Measurements from ENCODE around the gene NDUFAF5.
A peak's percentile ranks its signal among the peaks of the same experiment; 100 is the strongest.

Gene NDUFAF5

DNA sequence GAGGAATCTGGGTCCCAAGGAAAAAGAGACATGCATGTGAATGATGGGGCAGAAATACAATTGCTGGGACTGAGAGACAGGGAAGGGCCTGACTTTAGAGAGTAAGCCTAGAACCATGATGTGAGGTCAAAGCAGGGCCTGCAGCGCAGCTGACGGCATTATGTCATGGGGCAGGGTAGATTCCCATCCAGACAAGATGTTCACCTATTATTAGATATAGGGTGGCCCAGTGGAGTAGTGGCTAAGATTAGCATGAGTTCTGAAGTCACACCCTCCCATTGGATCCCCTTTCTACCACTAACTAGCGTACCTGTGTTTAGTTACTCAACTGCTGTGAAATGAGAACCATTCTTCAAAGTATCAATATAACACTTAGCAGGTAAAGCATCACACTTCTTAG, 39.6 kb downstream of the NDUFAF5 start:
- DNase-seq = no peak

DNA sequence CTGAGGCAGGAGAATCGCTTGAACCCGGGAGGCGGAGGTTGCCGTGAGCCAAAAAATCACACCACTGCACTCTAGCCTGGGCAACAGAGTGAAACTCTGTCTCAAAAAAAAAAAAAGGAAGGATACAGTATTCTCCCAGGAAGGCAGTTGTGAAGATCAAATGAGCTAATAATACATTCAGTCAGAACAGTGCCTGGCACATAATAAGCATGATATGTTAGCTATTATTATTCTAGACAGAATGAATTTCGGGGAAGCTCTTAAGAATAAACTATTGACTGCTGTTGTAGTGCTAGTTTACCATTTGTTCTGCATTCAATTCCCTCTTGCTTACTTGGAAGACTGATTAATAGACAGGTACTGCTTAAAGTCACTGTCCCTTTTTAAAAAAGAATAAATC, 40.6 kb downstream of the NDUFAF5 start:
- DNase-seq = no peak

DNA sequence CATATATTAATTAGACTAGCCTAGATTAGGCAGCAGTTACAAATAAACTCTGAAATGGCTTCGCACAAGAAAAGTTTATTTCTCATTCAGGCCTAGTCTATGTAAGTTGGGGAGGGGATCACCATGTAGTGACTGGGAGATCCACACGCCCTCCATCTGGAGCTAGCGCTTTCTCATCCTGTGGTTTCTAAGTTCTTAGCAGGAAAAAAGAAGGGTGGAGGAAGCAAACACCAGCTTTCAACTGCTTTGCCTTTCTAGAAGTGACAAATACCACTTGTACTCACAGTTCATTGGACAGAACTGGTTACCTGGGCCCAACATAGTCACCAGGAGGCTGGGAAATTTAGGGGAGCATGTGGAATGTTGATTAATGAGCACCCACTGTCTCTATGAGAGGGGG, 46.6 kb downstream of the NDUFAF5 start:
- no peak for DNase-seq

GRCh38 chr20:13838664-13839063, 53.8 kb downstream of the NDUFAF5 start:
- DNase-seq = no peak

DNA sequence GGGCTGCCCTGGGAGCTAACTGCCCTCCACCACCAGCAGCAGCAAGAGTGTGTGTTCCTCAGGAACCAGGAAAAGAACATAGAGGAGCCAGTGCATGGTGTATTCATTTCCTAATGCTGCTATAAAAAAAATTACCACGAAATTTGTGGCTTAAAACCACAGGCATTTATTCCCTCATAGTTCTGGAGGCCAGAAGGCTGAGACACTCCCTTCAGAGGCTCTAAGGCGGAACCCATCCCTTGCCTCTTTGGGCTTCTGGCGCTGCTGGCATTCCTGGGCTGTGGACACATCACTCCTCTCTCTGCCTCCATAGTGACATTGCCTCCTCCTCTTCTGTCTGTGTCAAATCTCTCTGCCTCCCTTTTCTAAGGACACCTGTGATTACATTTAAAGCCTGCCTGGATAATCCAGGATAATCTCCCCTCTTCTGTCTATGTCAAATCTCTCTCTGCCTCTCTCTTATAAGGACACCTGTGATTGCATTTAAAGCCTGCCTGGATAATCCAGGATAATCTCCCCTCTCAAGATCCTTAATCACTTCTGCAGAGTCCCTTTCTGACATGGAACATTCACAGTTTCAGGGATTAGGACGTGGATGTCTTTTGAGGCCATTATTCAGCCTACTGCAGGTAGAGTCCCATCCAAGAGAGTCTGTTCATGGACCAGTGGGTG, 54.7 kb downstream of the NDUFAF5 start:
- DNase-seq = no peak

GRCh38 chr20:13840093-13840465, 55.3 kb downstream of the NDUFAF5 start:
- DNase-seq = no peak

- no peak for DNase-seq
Observed at GRCh38 chr20:13841206-13841605, 56.4 kb downstream of the NDUFAF5 start.

- DNase-seq = no peak
Observed at GRCh38 chr20:13844296-13844695, 59.5 kb downstream of the NDUFAF5 start.

DNA sequence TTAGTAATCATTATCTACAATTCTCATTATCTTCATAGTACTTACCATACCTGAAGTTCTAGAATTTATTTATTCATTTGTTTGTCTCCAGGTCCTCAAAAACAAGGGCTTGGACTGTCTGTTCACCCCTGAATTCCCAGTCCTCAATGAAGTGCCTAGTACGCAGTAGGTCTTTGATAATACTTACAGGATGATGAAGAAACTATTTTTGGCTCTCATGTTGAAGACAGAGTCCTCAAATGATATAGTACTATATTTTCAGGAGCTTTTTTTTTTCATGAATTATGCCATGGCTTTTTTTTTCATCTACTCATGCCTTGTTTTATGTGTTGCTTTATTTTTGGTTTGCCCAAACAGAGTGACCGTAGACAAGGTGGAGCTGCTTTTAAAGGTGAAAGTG, 66.5 kb downstream of the NDUFAF5 start:
- DNase-seq = no peak

GRCh38 chr20:13852306-13852705, 67.5 kb downstream of the NDUFAF5 start:
- DNase-seq = no peak

GRCh38 chr20:13855613-13856012, 70.8 kb downstream of the NDUFAF5 start:
- DNase-seq = no peak

DNA sequence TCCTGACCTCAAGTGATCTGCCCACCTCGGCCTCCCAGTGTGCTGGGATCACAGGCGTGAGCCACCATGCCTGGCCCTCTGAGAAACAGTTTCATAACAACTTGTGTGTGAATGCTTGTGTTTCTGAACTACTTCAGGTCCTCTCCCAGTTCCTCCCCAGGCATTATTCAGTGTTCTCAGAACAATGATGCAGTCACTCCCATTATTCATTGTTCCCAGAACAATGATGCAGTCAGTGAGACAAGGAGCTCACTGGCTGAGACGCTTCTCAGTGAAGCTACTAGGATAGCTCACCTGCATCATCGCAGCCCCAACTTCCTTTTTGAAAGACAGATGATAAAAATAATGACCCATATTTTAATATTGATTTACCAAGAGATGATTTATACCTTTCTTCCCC, 71.5 kb downstream of the NDUFAF5 start:
- peak in 5 of 14 donors; percentile 11 to 46 (median 15) for DNase-seq

GRCh38 chr20:13857304-13857703, 72.5 kb downstream of the NDUFAF5 start:
- peak in 10 of 14 donors; percentile 6 to 53 (median 20) for DNase-seq

DNA sequence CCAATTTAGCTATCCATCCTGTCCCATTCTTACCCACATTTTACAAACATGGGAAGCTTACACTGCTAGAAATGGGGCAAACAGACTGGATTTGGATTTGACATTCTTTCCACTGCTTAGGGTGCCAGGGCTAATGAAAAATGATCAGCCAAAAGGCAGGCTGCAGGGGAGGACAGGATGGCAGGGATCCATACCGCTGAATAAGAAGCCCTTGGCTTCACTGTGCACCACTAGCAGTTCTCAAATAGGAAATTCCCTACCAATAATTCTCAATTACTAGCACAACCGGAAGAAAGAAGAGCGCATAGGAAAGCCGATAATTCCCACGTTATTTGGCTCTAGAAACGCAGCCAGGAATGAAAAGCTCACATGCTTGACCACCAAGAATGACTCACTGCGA, 73.1 kb downstream of the NDUFAF5 start:
- DNase-seq = peak in 4 of 14 donors; percentile 5 to 35 (median 31)

DNA sequence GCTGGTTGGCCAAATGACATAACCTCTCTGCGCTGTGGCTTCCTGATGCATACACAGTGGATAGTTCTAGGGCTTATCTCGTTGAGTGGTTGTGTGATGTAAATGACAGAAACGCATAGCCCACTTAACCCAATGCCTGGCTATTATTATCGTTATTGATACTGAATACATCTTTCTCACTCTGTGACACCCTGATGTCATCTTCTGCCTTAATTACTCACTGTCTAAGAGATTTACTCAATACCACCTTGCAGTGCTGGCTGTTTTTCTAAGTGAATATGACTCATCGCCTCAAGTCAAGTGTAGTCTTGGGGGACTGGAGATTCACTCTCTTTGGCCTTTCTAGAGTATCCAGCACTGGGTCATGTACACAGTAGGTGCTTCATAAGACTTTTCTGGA, 73.6 kb downstream of the NDUFAF5 start:
- no peak for DNase-seq

DNA sequence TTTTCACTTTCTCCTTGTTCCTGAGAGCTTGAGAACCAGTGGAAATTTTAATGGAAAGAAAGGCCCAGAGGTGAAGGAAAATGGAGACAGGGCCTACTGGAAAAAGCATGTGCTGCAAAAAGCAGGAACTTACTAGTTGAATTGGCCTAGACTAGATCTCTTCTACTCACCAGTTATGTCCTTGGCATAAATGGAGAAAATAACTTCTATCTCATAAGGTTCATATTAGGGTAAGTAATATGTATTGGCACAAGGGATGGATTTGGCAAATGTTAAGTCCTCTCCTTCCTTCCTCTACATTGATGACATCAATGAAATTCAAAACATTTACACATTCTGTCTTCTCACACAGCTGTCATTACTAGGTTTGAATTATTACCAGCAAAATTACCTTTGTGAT, 74.0 kb downstream of the NDUFAF5 start:
- DNase-seq = no peak

GRCh38 chr20:13862245-13862644, 77.4 kb downstream of the NDUFAF5 start:
- DNase-seq = no peak

GRCh38 chr20:13863244-13863643, 78.4 kb downstream of the NDUFAF5 start:
- no peak for DNase-seq

- DNase-seq = no peak
Observed at GRCh38 chr20:13865156-13865555, 80.3 kb downstream of the NDUFAF5 start.

DNA sequence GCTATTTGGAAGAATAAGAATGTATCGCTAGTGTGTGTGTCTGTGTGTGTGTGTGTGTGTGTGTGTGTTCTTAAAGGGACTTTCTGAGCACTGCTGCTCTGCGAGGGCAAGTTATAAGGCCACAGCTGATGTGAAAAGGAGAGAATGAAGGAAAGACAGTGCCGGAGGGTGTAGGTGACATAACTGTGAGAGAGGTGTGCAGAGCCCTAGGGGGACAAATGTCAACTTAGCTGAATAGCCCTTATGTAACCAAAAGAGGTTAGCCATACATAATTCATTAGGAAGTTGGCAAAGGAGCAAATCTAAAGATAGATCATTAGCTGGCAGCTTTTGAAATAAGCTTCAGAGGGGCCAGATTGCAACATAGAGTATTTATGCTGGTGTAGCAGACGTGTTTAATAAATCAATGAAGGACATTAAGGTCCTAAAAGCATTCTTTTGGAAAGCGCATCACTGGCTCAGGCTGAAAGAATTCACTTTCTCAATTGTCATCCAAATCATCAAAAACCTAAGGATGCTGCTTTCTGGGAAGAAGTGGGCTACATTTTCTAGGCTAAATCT, 81.0 kb downstream of the NDUFAF5 start:
- peak in 2 of 14 donors; percentile 7 to 40 for DNase-seq

DNA sequence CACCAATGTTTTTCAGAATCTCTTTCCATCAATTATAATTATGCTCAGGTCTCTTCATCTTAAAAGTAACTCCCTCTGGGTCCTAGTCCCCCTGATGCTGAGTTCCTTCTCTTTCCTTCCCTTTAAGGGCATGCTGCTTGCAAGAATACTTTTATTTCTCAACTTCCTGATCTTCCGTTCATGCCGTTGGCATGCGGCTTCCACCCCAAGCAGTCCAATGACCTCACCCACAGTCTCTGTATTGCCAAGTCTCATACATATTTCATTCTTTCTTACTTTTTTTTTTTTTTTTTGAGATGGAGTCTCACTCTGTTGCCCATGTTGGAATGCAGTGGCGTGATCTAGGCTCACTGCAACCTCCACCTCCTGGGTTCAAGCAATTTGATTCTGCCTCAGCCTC, 83.5 kb downstream of the NDUFAF5 start:
- peak in 2 of 14 donors; percentile 9 to 12 for DNase-seq

GRCh38 chr20:13870170-13870748, 85.4 kb downstream of the NDUFAF5 start:
- DNase-seq = no peak
